IMR-90 (cell line): Measurements from ENCODE around the gene RLN3. TPM values are rescaled to one million over a fixed set of nuclear protein-coding genes. Genes with fewer than 3 reads are reported as not detected.

Experiments used
- ATAC-seq: fragments of 200-7000 bp; cut with Tn5 transposase; 2 replicates; pipeline ENCODE4 v1.9.1; 2020; ENCODE audit warnings: low read depth, mild to moderate bottlenecking, moderate library complexity
- BruUV-seq: library from RNA; stranded (reverse); fragments of 400-500 nt; replicated peaks from 2 replicates; lab custom pipeline; 2021; lab: Mats Ljungman, UMichigan
- CTCF ChIA-PET: fragments of 300-600 bp; formaldehyde crosslinking; extraction: SDS; loops from one replicate; lab custom pipeline; 2021; ENCODE audit warnings: antibody characterized with exemption; lab: Yijun Ruan, JAX
- POLR2A ChIA-PET: fragments of 300-600 bp; sonication (Branson Sonifier 250); formaldehyde crosslinking; loops from one replicate; lab custom pipeline; 2022; ENCODE audit warnings: antibody characterized with exemption; ENCODE audit not compliant: unreplicated experiment; lab: Charles Lee
- DNase-seq: peaks from one replicate; pipeline ENCODE4 v3.0.0; 2013
- H2AFZ ChIP-seq: replicated peaks from 2 replicates; pipeline ENCODE3; 2013; ENCODE audit warnings: low read length, mild to moderate bottlenecking; ENCODE audit not compliant: poor library complexity
- H2AK5ac ChIP-seq: 2 replicates; pipeline ENCODE4 v1.6.1; 2013; ENCODE audit warnings: low read depth, low read length, inconsistent platforms
- H2AK9ac ChIP-seq: replicated peaks from 2 replicates; pipeline ENCODE3; 2013; ENCODE audit warnings: mild to moderate bottlenecking, low read depth, low read length, moderate library complexity; ENCODE audit not compliant: poor library complexity
- H2BK120ac ChIP-seq: 2 replicates; pipeline ENCODE4 v1.6.1; 2013; ENCODE audit warnings: low read depth, low read length, inconsistent platforms
- H2BK15ac ChIP-seq: 3 replicates; pipeline ENCODE4 v1.6.1; 2013; ENCODE audit warnings: low read depth, low read length, inconsistent platforms
- H2BK20ac ChIP-seq: 2 replicates; pipeline ENCODE4 v1.6.1; 2013; ENCODE audit warnings: low read depth, mild to moderate bottlenecking, inconsistent platforms, low read length, moderate library complexity
- H2BK5ac ChIP-seq: 2 replicates; pipeline ENCODE4 v1.6.1; 2013; ENCODE audit warnings: mild to moderate bottlenecking, low read depth, low read length, inconsistent platforms; ENCODE audit not compliant: poor library complexity, severe bottlenecking
- H3K14ac ChIP-seq: replicated peaks from 2 replicates; pipeline ENCODE4 v1.6.1; 2013; ENCODE audit warnings: low read depth, low read length, inconsistent platforms
- H3K18ac ChIP-seq: 2 replicates; pipeline ENCODE4 v1.6.1; 2013; ENCODE audit warnings: low read depth, low read length, control low read depth
- H3K23ac ChIP-seq: 2 replicates; pipeline ENCODE4 v1.6.1; 2013; ENCODE audit warnings: low read depth, low read length, inconsistent platforms
- H3K27ac ChIP-seq: 2 replicates; pipeline ENCODE4 v1.5.1; 2013; ENCODE audit warnings: mild to moderate bottlenecking, control low read depth, low read length; ENCODE audit not compliant: insufficient read depth
- H3K27me3 ChIP-seq: 2 replicates; pipeline ENCODE4 v1.6.1; 2013; ENCODE audit warnings: low read length; ENCODE audit not compliant: control insufficient read depth, insufficient read depth
- H3K36me3 ChIP-seq: 2 replicates; pipeline ENCODE4 v1.6.1; 2013; ENCODE audit warnings: low read length, mixed read lengths; ENCODE audit not compliant: control insufficient read depth, insufficient read depth
- H3K4ac ChIP-seq: 2 replicates; pipeline ENCODE4 v1.6.1; 2013; ENCODE audit warnings: low read depth, low read length, inconsistent platforms
- H3K4me1 ChIP-seq: 2 replicates; pipeline ENCODE4 v1.6.1; 2013; ENCODE audit warnings: low read length, mixed read lengths; ENCODE audit not compliant: control insufficient read depth, insufficient read depth
- H3K4me2 ChIP-seq: 2 replicates; pipeline ENCODE4 v1.6.1; 2013; ENCODE audit warnings: low read depth, mild to moderate bottlenecking, control low read depth, low read length, moderate library complexity
- H3K4me3 ChIP-seq: 2 replicates; pipeline ENCODE4 v1.5.1; 2013; ENCODE audit warnings: low read depth, mild to moderate bottlenecking, control low read depth, low read length, moderate library complexity; ENCODE audit not compliant: insufficient read depth
- H3K56ac ChIP-seq: 2 replicates; pipeline ENCODE4 v1.6.1; 2013; ENCODE audit warnings: low read length, inconsistent platforms; ENCODE audit not compliant: insufficient read depth; ENCODE audit errors: extremely low read depth
- H3K79me1 ChIP-seq, 2 experiments: 2 replicates each; pipeline ENCODE4 v1.6.1; 2013; ENCODE audit warnings: low read length in 2 of 2, inconsistent platforms in 1 of 2, low read depth in 1 of 2
- H3K9ac ChIP-seq: 2 replicates; pipeline ENCODE4 v1.6.1; 2013; ENCODE audit warnings: low read depth, low read length, control low read depth
- H3K9me1 ChIP-seq: 2 replicates; pipeline ENCODE4 v1.6.1; 2013; ENCODE audit warnings: low read length, inconsistent platforms; ENCODE audit not compliant: insufficient read depth
- H3K9me3 ChIP-seq: 2 replicates; pipeline ENCODE4 v1.6.1; 2013; ENCODE audit warnings: low read length; ENCODE audit not compliant: control insufficient read depth, insufficient read depth
- H4K20me1 ChIP-seq: 2 replicates; pipeline ENCODE4 v1.6.1; 2013; ENCODE audit warnings: low read length, inconsistent platforms; ENCODE audit not compliant: insufficient read depth
- H4K5ac ChIP-seq: 2 replicates; pipeline ENCODE4 v1.6.1; 2013; ENCODE audit warnings: mild to moderate bottlenecking, low read depth, low read length, control low read depth
- H4K8ac ChIP-seq, 2 experiments: 2 replicates each; pipeline ENCODE4 v1.6.1; 2013; ENCODE audit warnings: low read depth in 2 of 2, low read length in 2 of 2, control low read depth in 1 of 2, inconsistent platforms in 1 of 2
- H4K91ac ChIP-seq: 2 replicates; pipeline ENCODE4 v1.6.1; 2013; ENCODE audit warnings: low read depth, low read length, inconsistent platforms; ENCODE audit not compliant: insufficient read depth
- BHLHE40 ChIP-seq: fragments of 150-350 bp; IDR thresholded peaks from 2 replicates; pipeline ENCODE4 v1.6.1; 2016; ENCODE audit warnings: mild to moderate bottlenecking, low read depth, low read length
- CEBPB ChIP-seq: IDR thresholded peaks from 2 replicates; pipeline ENCODE4 v1.6.1; 2012; ENCODE audit warnings: low read depth, low read length, improper control_type of control experiment
- CHD1 ChIP-seq: IDR thresholded peaks from 2 replicates; pipeline ENCODE4 v1.6.1; 2012; ENCODE audit warnings: low read depth, low read length, improper control_type of control experiment
- CTCF ChIP-seq: conservative IDR thresholded peaks from 2 replicates; pipeline ENCODE4 v1.5.1; 2012; ENCODE audit warnings: mild to moderate bottlenecking, low read depth, low read length, improper control_type of control experiment
- ELK1 ChIP-seq: fragments of 150-350 bp; IDR thresholded peaks from 2 replicates; pipeline ENCODE4 v1.6.1; 2016; ENCODE audit warnings: low read depth, mild to moderate bottlenecking, low read length, moderate library complexity, borderline replicate concordance
- FOS ChIP-seq: fragments of 150-350 bp; IDR thresholded peaks from 2 replicates; pipeline ENCODE4 v1.6.1; 2016; ENCODE audit warnings: low read depth, low read length
- MAFK ChIP-seq: IDR thresholded peaks from 2 replicates; pipeline ENCODE4 v1.6.1; 2012; ENCODE audit warnings: low read depth, low read length, improper control_type of control experiment
- MAZ ChIP-seq: IDR thresholded peaks from 2 replicates; pipeline ENCODE4 v1.6.1; 2012; ENCODE audit warnings: low read depth, mild to moderate bottlenecking, low read length, improper control_type of control experiment, moderate library complexity, borderline replicate concordance
- MXI1 ChIP-seq: IDR thresholded peaks from 2 replicates; pipeline ENCODE4 v1.6.1; 2012; ENCODE audit warnings: low read depth, mild to moderate bottlenecking, low read length, moderate library complexity, borderline replicate concordance
- NFE2L2 ChIP-seq: fragments of 150-350 bp; IDR thresholded peaks from 2 replicates; pipeline ENCODE4 v1.6.1; 2016; ENCODE audit warnings: low read depth, mild to moderate bottlenecking, low read length
- POLR2A ChIP-seq: IDR thresholded peaks from 2 replicates; pipeline ENCODE4 v1.6.1; 2012; ENCODE audit warnings: mild to moderate bottlenecking, low read depth, low read length
- RAD21 ChIP-seq: IDR thresholded peaks from 2 replicates; pipeline ENCODE4 v1.6.1; 2012; ENCODE audit warnings: low read length, improper control_type of control experiment
- RCOR1 ChIP-seq: IDR thresholded peaks from 2 replicates; pipeline ENCODE4 v1.6.1; 2012; ENCODE audit warnings: mild to moderate bottlenecking, low read length, improper control_type of control experiment; ENCODE audit not compliant: insufficient replicate concordance
- RFX5 ChIP-seq: IDR thresholded peaks from 2 replicates; pipeline ENCODE4 v1.8.0; 2012; ENCODE audit warnings: low read depth, mild to moderate bottlenecking, low read length, moderate library complexity
- SMC3 ChIP-seq: fragments of 150-350 bp; IDR thresholded peaks from 2 replicates; pipeline ENCODE4 v1.6.1; 2016; ENCODE audit warnings: low read depth, mild to moderate bottlenecking, antibody characterized with exemption, low read length, moderate library complexity
- USF2 ChIP-seq: fragments of 150-350 bp; IDR thresholded peaks from 2 replicates; pipeline ENCODE4 v1.6.1; 2017; ENCODE audit warnings: mild to moderate bottlenecking, antibody characterized with exemption, low read length, low read depth
- WGBS, 2 experiments: methylation state at CpG; one replicate each; pipeline versions ENCODE4 v1.1.5 to v1.1.7; 2013; ENCODE audit warnings: missing lambda C conversion rate in 2 of 2; ENCODE audit not compliant: insufficient read length in 1 of 2; ENCODE audit errors: extremely low coverage in 2 of 2; 5-methylcytosine and 5-hydroxymethylcytosine counted together
- dilution Hi-C: fragments of 300-500 bp; cut with HindIII; formaldehyde crosslinking; loops from one replicate; pipeline ENCODE4 v1.14.3; 2018; ENCODE audit warnings: low sequenced_read_pairs; ENCODE audit not compliant: unreplicated experiment
- in situ Hi-C: fragments of 300-500 bp; cut with MboI; formaldehyde crosslinking; loops from 3 replicates; pipeline ENCODE4 v1.14.3; 2019; ENCODE audit warnings: low sequenced_read_pairs, inconsistent platforms, mixed read lengths
- intact Hi-C: fragments of 100-400 bp; cut with micrococcal nuclease; formaldehyde crosslinking; loops from 2 replicates; pipeline ENCODE4 v1.10.0; 2022
- polyA plus RNA-seq, 3 experiments: library from polyadenylated mRNA; depleted of rRNA; stranded (reverse); fragments of >200 nt; gene quantifications; 2 replicates each; pipeline ENCODE4 v1.2.3, GENCODE V29; 2012; ENCODE audit warnings: low replicate concordance in 1 of 3
- total RNA-seq: library from RNA; depleted of rRNA; stranded (reverse); fragments of >200 nt; gene quantifications from 2 replicates; pipeline ENCODE4 v1.2.3, GENCODE V29; 2012

The RLN3 gene
- total and polyA plus RNA-seq, 2 of the 4 experiments (the other 2 are of a cell fraction): not detected

GRCh38 chr19:14055396-14055795, 27.4 kb downstream of the RLN3 start:
- TF ChIP-seq BHLHE40 (no peak), CTCF (no peak), RFX5 (no peak), MAZ (no peak), MAFK (no peak), NFE2L2 (no peak), ELK1 (no peak), RCOR1 (no peak), FOS (no peak), MXI1 (no peak), RAD21 (no peak), POLR2A (no peak), USF2 (no peak), SMC3 (no peak), CHD1 (no peak), CEBPB (no peak)
- H2BK120ac ChIP-seq: no peak overlapping the region
- no peak overlapping the region for H3K56ac ChIP-seq
- no peak overlapping the region for H2BK15ac ChIP-seq
- H3K27me3 ChIP-seq: peaks cover 35% of the 10 kb centered on the region
- H2BK5ac ChIP-seq: no peak overlapping the region
- H3K9ac ChIP-seq: no peak overlapping the region
- no peaks in the 10 kb centered on the region for H3K9me1 ChIP-seq
- H4K20me1 ChIP-seq: no peaks in the 10 kb centered on the region
- H3K9me3 ChIP-seq: peaks cover 2% of the 10 kb centered on the region; the same call in 1 of the 2 replicates
- ChIA-PET CTCF (no interaction called here), POLR2A (no interaction called here)
- no peak overlapping the region for H3K14ac ChIP-seq
- no peak overlapping the region for H3K27ac ChIP-seq
- H2AFZ ChIP-seq: no peak overlapping the region
- H3K18ac ChIP-seq: no peak overlapping the region
- H2AK5ac ChIP-seq: no peak overlapping the region
- intact Hi-C loops: no loop called here
- DNase-seq: no peak
- H4K8ac ChIP-seq: no peak overlapping the region
- H2AK9ac ChIP-seq: peak overlapping the region; percentile 42
- peaks cover 1% of the 10 kb centered on the region; the same call in 1 of the 2 replicates for H3K4me1 ChIP-seq
- no peak overlapping the region for H2BK20ac ChIP-seq
- no peak overlapping the region for H3K4me2 ChIP-seq
- dilution Hi-C loops: no loop called here
- no peak overlapping the region for H3K4me3 ChIP-seq
- no peaks in the 10 kb centered on the region for H3K79me1 ChIP-seq
- no TSS peak for BruUV-seq
- no peak overlapping the region for H4K91ac ChIP-seq
- H3K23ac ChIP-seq: no peak overlapping the region
- no peak overlapping the region for H3K4ac ChIP-seq
- H4K5ac ChIP-seq: no peak overlapping the region
- in situ Hi-C loops: no loop called here
- WGBS, 2 experiments: 100% methylated on average over 1 of the region's 3 CpGs; no CpG with 5 or more reads in 1 of the 2 experiments
- H3K36me3 ChIP-seq: no peaks in the 10 kb centered on the region
- no peak for ATAC-seq
